Measurements from ENCODE around the gene CDA.

- TF ChIP-seq CTCF (IDR thresholded peaks at IDR 0.05), result no peak
- no peak for TF ChIP-seq POLR2A (IDR thresholded peaks at IDR 0.05)
- TF ChIP-seq EP300 (IDR thresholded peaks at IDR 0.05), result no peak
Measured at GRCh38 chr1:20648438-20648837, 59.5 kb downstream of the CDA start.
